HepG2 (cell line): ENCODE results near the gene SLCO4A1. TPM values are rescaled to one million over a fixed set of nuclear protein-coding genes. Genes with fewer than 3 reads are reported as not detected.
A peak's percentile ranks its signal among the peaks of the same experiment; 100 is the strongest.

Experiments used
- BORCS8-MEF2B ChIP-seq: sonication (generic); formaldehyde crosslinking; IDR thresholded peaks from 2 replicates; pipeline ENCODE4 v1.8.0; 2022; ENCODE audit warnings: mild to moderate bottlenecking, missing genetic modification reagents
- BRF2 ChIP-seq: sonication (generic); formaldehyde crosslinking; IDR thresholded peaks from 2 replicates; pipeline ENCODE4 v1.8.1; 2022; ENCODE audit warnings: mild to moderate bottlenecking, missing genetic modification reagents
- CENPX ChIP-seq: sonication (generic); formaldehyde crosslinking; IDR thresholded peaks from 2 replicates; pipeline ENCODE4 v1.9.0; 2021; ENCODE audit warnings: mild to moderate bottlenecking, missing genetic modification reagents, moderate library complexity
- DPF2 ChIP-seq: sonication (generic); formaldehyde crosslinking; IDR thresholded peaks from 2 replicates; pipeline ENCODE4 v1.4.0; 2020; ENCODE audit warnings: mild to moderate bottlenecking, low read depth, missing genetic modification reagents, borderline replicate concordance
- FOXM1 ChIP-seq: sonication (generic); formaldehyde crosslinking; IDR thresholded peaks from 2 replicates; pipeline ENCODE4 v1.5.0; 2020; ENCODE audit warnings: missing genetic modification reagents
- IKZF5 ChIP-seq: IDR thresholded peaks from 2 replicates; pipeline ENCODE4 v1.6.1; 2018; ENCODE audit warnings: missing genetic modification reagents, mild to moderate bottlenecking, missing compliant biosample characterization
- KDM1A ChIP-seq: IDR thresholded peaks from 2 replicates; pipeline ENCODE4 v1.6.1; 2016; ENCODE audit warnings: missing compliant biosample characterization
- MAX ChIP-seq: IDR thresholded peaks from 2 replicates; pipeline ENCODE4 v1.6.1; 2012; ENCODE audit warnings: inconsistent platforms
- MXD1 ChIP-seq: sonication (generic); formaldehyde crosslinking; IDR thresholded peaks from 2 replicates; pipeline ENCODE4 v1.4.0; 2020; ENCODE audit warnings: mild to moderate bottlenecking, missing genetic modification reagents
- MXI1 ChIP-seq: IDR thresholded peaks from 3 replicates; pipeline ENCODE4 v1.6.1; 2012; ENCODE audit warnings: low read depth, low read length, inconsistent platforms, borderline replicate concordance
- PAX8 ChIP-seq: sonication (generic); formaldehyde crosslinking; IDR thresholded peaks from 2 replicates; pipeline ENCODE4 v1.8.0; 2022; ENCODE audit warnings: mild to moderate bottlenecking, missing genetic modification reagents, borderline replicate concordance
- TBP ChIP-seq: sonication (generic); formaldehyde crosslinking; IDR thresholded peaks from 2 replicates; pipeline ENCODE4 v1.5.0; 2020; ENCODE audit warnings: missing genetic modification reagents
- TCF7L2 ChIP-seq: IDR thresholded peaks from 2 replicates; pipeline ENCODE4 v1.6.1; 2011; ENCODE audit warnings: mild to moderate bottlenecking, low read depth, low read length, moderate library complexity
- ZBTB20 ChIP-seq: sonication (generic); formaldehyde crosslinking; IDR thresholded peaks from 2 replicates; pipeline ENCODE4 v1.8.1; 2023; ENCODE audit warnings: missing genetic modification reagents, low read depth, mild to moderate bottlenecking, borderline replicate concordance
- ZNF136 ChIP-seq: sonication (generic); formaldehyde crosslinking; IDR thresholded peaks from 2 replicates; pipeline ENCODE4 v1.8.1; 2022; ENCODE audit warnings: low read depth, mild to moderate bottlenecking, moderate library complexity, missing genetic modification reagents
- ZNF281 ChIP-seq: sonication (generic); formaldehyde crosslinking; IDR thresholded peaks from 2 replicates; pipeline ENCODE4 v1.4.0; 2020; ENCODE audit warnings: missing genetic modification reagents, borderline replicate concordance
- ZNF367 ChIP-seq: sonication (generic); formaldehyde crosslinking; IDR thresholded peaks from 2 replicates; pipeline ENCODE4 v1.4.0; 2020; ENCODE audit warnings: missing genetic modification reagents, borderline replicate concordance
- ZNF530 ChIP-seq: sonication (generic); formaldehyde crosslinking; IDR thresholded peaks from 2 replicates; pipeline ENCODE4 v1.5.0; 2020; ENCODE audit warnings: low read depth, mild to moderate bottlenecking, missing genetic modification reagents
- ZNF556 ChIP-seq: sonication (generic); formaldehyde crosslinking; IDR thresholded peaks from 2 replicates; pipeline ENCODE4 v1.4.0; 2020; ENCODE audit warnings: mild to moderate bottlenecking, missing genetic modification reagents, borderline replicate concordance
- ZNF780A ChIP-seq: sonication (generic); formaldehyde crosslinking; IDR thresholded peaks from 2 replicates; pipeline ENCODE4 v1.8.0; 2022; ENCODE audit warnings: mild to moderate bottlenecking, missing genetic modification reagents, moderate library complexity
- polyA plus RNA-seq, 8 experiments: library from polyadenylated mRNA; depleted of rRNA in 3 of 8; stranded (reverse) in 7 of 8; unstranded in 1 of 8; fragments of >200 nt; fragmentation: Illumina TruSeq in 4 of 8; extraction: Trizol in 4 of 8; gene quantifications; 2 replicates each; pipeline versions ENCODE4 v1.2.1 to v1.2.3, GENCODE V29; 2011 to 2016; ENCODE audit warnings: low read depth in 4 of 8, missing spikeins in 1 of 8, mixed read lengths in 1 of 8; ENCODE audit not compliant: insufficient read depth in 1 of 8
- total RNA-seq, 5 experiments: library from RNA; depleted of rRNA; stranded (reverse); fragments of >200 nt; fragmentation: Illumina TruSeq; extraction: Trizol; gene quantifications; 2 replicates each; pipeline ENCODE4 v1.2.3, GENCODE V29; 2016; ENCODE audit warnings: low read depth in 1 of 5
- TF ChIP-seq, protein P1 (sequence below): sonication (generic); formaldehyde crosslinking; IDR thresholded peaks from 2 replicates; pipeline ENCODE4 v1.5.1; 2020; ENCODE audit warnings: mild to moderate bottlenecking, missing genetic modification reagents, borderline replicate concordance

SLCO4A1 gene
- total and polyA plus RNA-seq, 2 of the 13 experiments (the other 11 are each of a cell fraction or from before 2014, with no cell fraction given): 55.5 to 112 TPM

DNA sequence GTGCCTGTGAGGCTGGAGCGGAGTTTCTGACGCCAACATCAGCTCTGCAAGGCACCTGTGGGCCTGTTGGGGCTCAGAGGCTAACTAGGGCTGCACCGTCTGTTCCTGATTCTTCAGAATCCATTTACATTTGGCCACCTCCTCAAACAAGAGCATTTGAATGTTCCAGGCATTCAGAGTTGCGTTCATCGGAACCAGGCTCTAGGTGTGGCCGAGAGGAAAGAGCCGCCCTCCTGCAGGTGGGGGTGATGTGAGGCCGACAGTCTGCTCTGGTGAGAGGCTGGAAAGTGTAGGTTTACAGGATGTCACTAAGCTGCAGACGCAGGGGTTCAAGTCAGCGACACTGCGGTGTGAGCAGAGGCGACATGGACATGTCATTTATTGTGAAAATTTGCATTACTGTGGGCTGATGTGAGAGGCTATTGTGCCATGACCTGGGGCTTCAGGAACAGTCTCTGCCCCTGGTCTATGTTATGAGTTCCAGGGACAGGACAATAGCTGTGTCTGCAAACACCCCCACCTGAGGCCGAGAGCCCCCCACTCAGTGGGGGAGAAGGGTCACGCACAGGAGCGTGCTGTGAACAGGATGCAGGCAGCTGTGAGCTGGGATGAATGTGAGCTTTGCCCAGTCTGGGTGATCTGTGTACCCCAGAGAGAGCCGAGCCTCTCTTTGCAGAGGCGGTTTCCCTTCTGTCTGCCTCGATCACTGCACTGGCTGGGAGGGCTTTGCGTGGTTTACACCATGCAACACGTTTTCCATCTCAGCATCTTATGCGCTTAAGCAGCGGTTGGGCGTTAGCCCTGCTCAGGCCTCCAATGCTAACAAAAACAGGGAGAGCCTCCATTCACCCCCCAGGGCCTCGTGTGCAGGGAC is 21.1 kb downstream of the SLCO4A1 start (continued):
- peak; percentile 10; the same call in 1 of the 2 replicates for TF ChIP-seq IKZF5
- no peak for TF ChIP-seq ZNF367
- TF ChIP-seq ZNF780A (CRISPR knock-in tag): no peak
- TF ChIP-seq KDM1A: no peak
- TF ChIP-seq DPF2 (CRISPR knock-in tag): peak; percentile 63; the same call in 1 of the 2 replicates
- TF ChIP-seq PAX8 (CRISPR knock-in tag): no peak
- TF ChIP-seq FOXM1 (CRISPR knock-in tag): no peak
- TF ChIP-seq TBP (CRISPR knock-in tag): no peak
- no peak for TF ChIP-seq CENPX (CRISPR knock-in tag)
- TF ChIP-seq TCF7L2: no peak
- no peak for TF ChIP-seq ZNF530 (CRISPR knock-in tag)
- no peak for TF ChIP-seq ZBTB20 (CRISPR knock-in tag)
- TF ChIP-seq ZNF136: no peak
- TF ChIP-seq MXI1: no peak
- 0 out of 2 replicates have a peak, but pooled peaks have one; percentile 38 for TF ChIP-seq MAX
- no peak for TF ChIP-seq BRF2 (CRISPR knock-in tag)
- peak; percentile 16; the same call in 1 of the 2 replicates for TF ChIP-seq ZNF281
- peak; percentile 54; the same call in 1 of the 2 replicates for TF ChIP-seq BORCS8-MEF2B (CRISPR knock-in tag)
- TF ChIP-seq MXD1 (CRISPR knock-in tag): no peak
- TF ChIP-seq ZNF556: peak; percentile 74; the same call in 1 of the 2 replicates
- TF ChIP-seq, protein P1, sequence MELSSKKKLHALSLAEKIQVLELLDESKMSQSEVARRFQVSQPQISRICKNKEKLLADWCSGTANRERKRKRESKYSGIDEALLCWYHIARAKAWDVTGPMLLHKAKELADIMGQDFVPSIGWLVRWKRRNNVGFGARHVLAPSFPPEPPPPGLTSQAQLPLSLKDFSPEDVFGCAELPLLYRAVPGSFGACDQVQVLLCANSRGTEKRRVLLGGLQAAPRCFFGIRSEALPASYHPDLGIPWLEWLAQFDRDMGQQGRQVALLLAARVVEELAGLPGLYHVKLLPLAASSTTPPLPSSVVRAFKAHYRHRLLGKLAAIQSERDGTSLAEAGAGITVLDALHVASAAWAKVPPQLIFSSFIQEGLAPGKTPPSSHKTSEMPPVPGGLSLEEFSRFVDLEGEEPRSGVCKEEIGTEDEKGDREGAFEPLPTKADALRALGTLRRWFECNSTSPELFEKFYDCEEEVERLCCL (CRISPR knock-in tag): no peak
